Loucy (cell line): ENCODE results near the gene KCNH1.
"Not testable (repeated sequence)": the region's sequence is repeated elsewhere in the genome, so short reads cannot be mapped to it uniquely, and the experiment has no call there.

Experiments used
- H2AFZ ChIP-seq: fragments of 200-600 bp; sonication (generic); 2 replicates; pipeline ENCODE4 v1.6.0; 2016; ENCODE audit warnings: antibody characterized with exemption, mild to moderate bottlenecking, low read length, moderate library complexity
- H3F3A ChIP-seq: fragments of 200-600 bp; 2 replicates; pipeline ENCODE4 v1.6.0; 2016; ENCODE audit warnings: antibody characterized with exemption, low read depth, mild to moderate bottlenecking
- H3K27me3 ChIP-seq: fragments of 200-600 bp; sonication (generic); 2 replicates; pipeline ENCODE4 v1.6.1; 2014; ENCODE audit warnings: low read length, mild to moderate bottlenecking; ENCODE audit not compliant: insufficient read depth, poor library complexity, severe bottlenecking
- H3K36me3 ChIP-seq: fragments of 200-600 bp; sonication (generic); 2 replicates; pipeline ENCODE4 v1.6.1; 2016; ENCODE audit warnings: low read length; ENCODE audit not compliant: insufficient read depth
- H3K4me1 ChIP-seq: fragments of 200-600 bp; sonication (generic); 2 replicates; pipeline ENCODE4 v1.5.1; 2014; ENCODE audit warnings: low read length, mild to moderate bottlenecking; ENCODE audit not compliant: insufficient read depth, poor library complexity, severe bottlenecking
- H3K4me2 ChIP-seq: fragments of 200-600 bp; sonication (generic); 2 replicates; pipeline ENCODE4 v1.6.0; 2014; ENCODE audit warnings: antibody characterized with exemption, low read length, low read depth, mild to moderate bottlenecking; ENCODE audit not compliant: poor library complexity, severe bottlenecking
- H3K4me3 ChIP-seq: fragments of 200-600 bp; sonication (generic); 2 replicates; pipeline ENCODE4 v1.5.1; 2014; ENCODE audit warnings: low read length, mild to moderate bottlenecking, mixed read lengths; ENCODE audit not compliant: poor library complexity, severe bottlenecking
- H3K79me2 ChIP-seq: fragments of 200-600 bp; sonication (generic); 2 replicates; pipeline ENCODE4 v1.6.1; 2014; ENCODE audit warnings: low read length; ENCODE audit not compliant: insufficient read depth
- H3K9ac ChIP-seq: fragments of 200-600 bp; sonication (generic); 2 replicates; pipeline ENCODE4 v1.6.0; 2014; ENCODE audit warnings: mild to moderate bottlenecking, low read depth, low read length, moderate library complexity; ENCODE audit not compliant: poor library complexity, severe bottlenecking
- H3K9me2 ChIP-seq: fragments of 200-600 bp; sonication (generic); replicated peaks from 2 replicates; pipeline ENCODE4 v1.6.1; 2016; ENCODE audit warnings: low read depth, low read length, mixed read lengths
- H3K9me3 ChIP-seq: fragments of 200-600 bp; sonication (generic); 2 replicates; pipeline ENCODE4 v1.6.1; 2014; ENCODE audit warnings: mild to moderate bottlenecking, antibody characterized with exemption, low read length, low read depth; ENCODE audit not compliant: insufficient read depth
- H4K20me1 ChIP-seq: fragments of 200-600 bp; sonication (generic); 2 replicates; pipeline ENCODE4 v1.6.0; 2014; ENCODE audit warnings: antibody characterized with exemption, low read length, mild to moderate bottlenecking; ENCODE audit not compliant: insufficient read depth, poor library complexity, severe bottlenecking
- EZH2phosphoT487 ChIP-seq: fragments of 200-600 bp; IDR thresholded peaks from 2 replicates; pipeline ENCODE4 v1.6.1; 2018; ENCODE audit warnings: antibody characterized with exemption, mild to moderate bottlenecking, moderate library complexity, borderline replicate concordance
- TF ChIP-seq, protein P1 (sequence below): fragments of 200-600 bp; sonication (generic); conservative IDR thresholded peaks from 2 replicates; pipeline ENCODE4 v1.5.1; 2014; ENCODE audit warnings: mild to moderate bottlenecking, antibody characterized with exemption, low read length

The KCNH1 gene

DNA sequence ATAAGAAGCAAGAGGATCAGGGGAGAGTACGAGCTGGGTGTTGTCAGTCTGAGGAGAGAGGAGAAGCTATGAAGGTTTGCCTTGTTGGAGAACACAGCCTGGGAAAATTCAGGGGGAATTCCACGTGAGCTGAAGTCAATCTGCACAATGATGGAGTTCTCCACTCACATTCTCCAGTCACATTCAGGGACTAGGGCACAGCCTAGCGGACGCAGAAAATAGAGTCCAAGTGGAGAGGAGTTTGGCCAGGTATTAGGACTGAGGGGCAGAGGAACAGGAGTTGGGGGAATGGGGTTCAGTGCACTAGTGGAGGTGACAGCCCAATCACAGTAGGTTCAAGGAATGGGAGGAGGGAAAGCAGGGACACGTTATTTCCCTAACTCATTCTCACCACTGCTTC is 124.0 kb downstream of the KCNH1 start:
- no peak for TF ChIP-seq EZH2phosphoT487
- TF ChIP-seq, protein P1, sequence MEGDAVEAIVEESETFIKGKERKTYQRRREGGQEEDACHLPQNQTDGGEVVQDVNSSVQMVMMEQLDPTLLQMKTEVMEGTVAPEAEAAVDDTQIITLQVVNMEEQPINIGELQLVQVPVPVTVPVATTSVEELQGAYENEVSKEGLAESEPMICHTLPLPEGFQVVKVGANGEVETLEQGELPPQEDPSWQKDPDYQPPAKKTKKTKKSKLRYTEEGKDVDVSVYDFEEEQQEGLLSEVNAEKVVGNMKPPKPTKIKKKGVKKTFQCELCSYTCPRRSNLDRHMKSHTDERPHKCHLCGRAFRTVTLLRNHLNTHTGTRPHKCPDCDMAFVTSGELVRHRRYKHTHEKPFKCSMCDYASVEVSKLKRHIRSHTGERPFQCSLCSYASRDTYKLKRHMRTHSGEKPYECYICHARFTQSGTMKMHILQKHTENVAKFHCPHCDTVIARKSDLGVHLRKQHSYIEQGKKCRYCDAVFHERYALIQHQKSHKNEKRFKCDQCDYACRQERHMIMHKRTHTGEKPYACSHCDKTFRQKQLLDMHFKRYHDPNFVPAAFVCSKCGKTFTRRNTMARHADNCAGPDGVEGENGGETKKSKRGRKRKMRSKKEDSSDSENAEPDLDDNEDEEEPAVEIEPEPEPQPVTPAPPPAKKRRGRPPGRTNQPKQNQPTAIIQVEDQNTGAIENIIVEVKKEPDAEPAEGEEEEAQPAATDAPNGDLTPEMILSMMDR, result no peak

DNA sequence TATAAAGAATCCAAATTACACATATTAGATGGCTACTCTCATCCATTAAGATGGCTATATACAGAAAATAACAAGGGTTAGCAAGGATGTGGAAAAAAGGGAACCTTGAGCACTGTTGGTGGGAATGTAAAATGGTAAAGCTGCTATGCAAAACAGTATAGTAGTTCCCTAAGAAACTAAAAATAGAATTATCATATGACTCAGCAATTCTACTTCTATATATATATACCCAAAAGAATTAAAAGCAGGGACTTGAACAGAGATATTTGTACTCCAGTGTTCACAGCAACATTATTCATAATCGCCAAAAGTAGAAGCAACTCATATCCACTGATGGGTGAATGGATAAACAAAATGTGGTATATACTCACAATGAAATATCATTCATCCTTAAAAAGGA is 126.1 kb downstream of the KCNH1 start:
- TF ChIP-seq EZH2phosphoT487, result no peak
- TF ChIP-seq, protein P1, result no peak
- H3F3A ChIP-seq, result no peaks in the 10 kb centered on the region

More for the DNA sequence above, 124.0 kb downstream of the KCNH1 start:
- H3F3A ChIP-seq, result no peaks in the 10 kb centered on the region
- H3K79me2 ChIP-seq, result no peaks in the 10 kb centered on the region
- H3K9me2 ChIP-seq, result no peaks in the 10 kb centered on the region
- no peaks in the 10 kb centered on the region for H3K9me3 ChIP-seq
- H2AFZ ChIP-seq, result no peak overlapping the region
- H4K20me1 ChIP-seq, result no peaks in the 10 kb centered on the region
- no peak overlapping the region for H3K9ac ChIP-seq
- no peak overlapping the region for H3K4me2 ChIP-seq
- no peaks in the 10 kb centered on the region for H3K4me1 ChIP-seq
- H3K36me3 ChIP-seq, result no peaks in the 10 kb centered on the region
- no peaks in the 10 kb centered on the region for H3K27me3 ChIP-seq
- H3K4me3 ChIP-seq, result no peak overlapping the region

DNA sequence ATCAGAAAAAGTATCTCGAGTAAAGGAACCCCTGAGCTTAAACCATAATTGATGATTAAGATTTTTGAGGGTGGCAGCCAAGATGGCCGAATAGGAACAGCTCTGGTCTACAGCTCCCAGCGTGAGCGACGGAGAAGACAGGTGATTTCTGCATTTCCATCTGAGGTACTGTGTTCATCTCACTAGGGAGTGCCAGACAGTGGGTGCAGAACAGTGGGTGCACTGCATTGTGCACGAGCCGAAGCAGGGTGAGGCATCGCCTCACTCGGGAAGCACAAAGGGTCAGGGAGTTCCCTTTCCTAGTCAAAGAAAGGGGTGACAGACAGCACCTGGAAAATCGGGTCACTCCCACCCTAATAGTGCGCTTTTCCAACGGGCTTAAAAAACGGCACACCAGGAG is 138.0 kb downstream of the KCNH1 start:
- H3K4me3 ChIP-seq, H3K9me2 ChIP-seq, H4K20me1 ChIP-seq, H3K79me2 ChIP-seq, H3F3A ChIP-seq, H3K9ac ChIP-seq, H3K27me3 ChIP-seq, H3K4me1 ChIP-seq, H2AFZ ChIP-seq, H3K9me3 ChIP-seq, H3K36me3 ChIP-seq, H3K4me2 ChIP-seq: not testable (repeated sequence)

More for the DNA sequence above, 126.1 kb downstream of the KCNH1 start:
- no peaks in the 10 kb centered on the region for H3K79me2 ChIP-seq
- no peak overlapping the region for H3K9ac ChIP-seq
- H3K4me2 ChIP-seq, result no peak overlapping the region
- no peaks in the 10 kb centered on the region for H3K27me3 ChIP-seq
- H3K9me2 ChIP-seq, result no peaks in the 10 kb centered on the region
- no peaks in the 10 kb centered on the region for H3K4me1 ChIP-seq
- no peaks in the 10 kb centered on the region for H4K20me1 ChIP-seq
- H2AFZ ChIP-seq, result no peak overlapping the region
- H3K4me3 ChIP-seq, result no peak overlapping the region
- H3K9me3 ChIP-seq, result no peaks in the 10 kb centered on the region
- H3K36me3 ChIP-seq, result no peaks in the 10 kb centered on the region

DNA sequence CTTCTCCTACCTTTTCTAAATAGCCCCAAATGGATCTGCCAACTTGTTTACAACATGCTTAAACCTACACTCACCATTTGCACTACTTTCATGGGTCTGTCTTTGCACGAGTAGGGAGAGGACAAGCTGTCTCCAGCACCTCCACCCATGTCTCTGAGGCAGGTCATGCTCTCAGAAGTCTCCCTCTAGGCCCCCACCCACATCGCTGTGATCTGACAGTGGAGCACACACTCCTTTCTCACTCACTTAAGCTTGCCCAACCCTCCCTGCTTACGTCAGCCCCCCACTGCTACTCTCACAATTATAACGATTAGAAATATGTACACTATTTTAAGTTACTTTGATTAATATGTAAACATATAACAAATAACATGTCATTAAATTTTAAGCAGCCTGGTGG is 141.1 kb downstream of the KCNH1 start:
- no peak overlapping the region for H3K4me2 ChIP-seq
- no peaks in the 10 kb centered on the region for H3K79me2 ChIP-seq
- no peaks in the 10 kb centered on the region for H3K9me2 ChIP-seq
- no peaks in the 10 kb centered on the region for H3K4me1 ChIP-seq
- no peaks in the 10 kb centered on the region for H3K27me3 ChIP-seq
- no peaks in the 10 kb centered on the region for H3K9me3 ChIP-seq
- no peak overlapping the region for H3K9ac ChIP-seq
- no peak overlapping the region for H3K4me3 ChIP-seq
- no peaks in the 10 kb centered on the region for H4K20me1 ChIP-seq
- TF ChIP-seq, protein P1, result no peak
- TF ChIP-seq EZH2phosphoT487, result no peak
- no peak overlapping the region for H2AFZ ChIP-seq
- H3F3A ChIP-seq, result no peaks in the 10 kb centered on the region
- no peaks in the 10 kb centered on the region for H3K36me3 ChIP-seq
